Left hindlimb (tissue), 1 donor: ENCODE results near the gene ASB8.

Source experiments
- DNase-seq: peaks from one replicate; pipeline ENCODE4 v3.0.0-alpha.2; 2018

Gene ASB8

GRCh38 chr12:48157018-48157888, at the start of gene ASB8:
Gene ASB8, minus strand, starts transcription at chr12:48157515. Its CDS starts 4,019 bp downstream, at chr12:48153496.
- DNase-seq: peak; percentile 98

- DNase-seq: no peak
These were observed 45.9 kb upstream of the ASB8 start, which contains the start of gene OR10AD1 for GRCh38 chr12:48203192-48203591. Gene OR10AD1, minus strand, starts transcription at chr12:48203292. Its CDS starts 0 bp downstream, at chr12:48203292.

- DNase-seq: no peak
These were observed 45.5 kb upstream of the ASB8 start for GRCh38 chr12:48202766-48203165.

- DNase-seq: no peak
These were observed 44.2 kb upstream of the ASB8 start for GRCh38 chr12:48201516-48201915.

- no peak for DNase-seq
These were observed 43.8 kb upstream of the ASB8 start for GRCh38 chr12:48201091-48201490.

- DNase-seq: no peak
These were observed 42.5 kb upstream of the ASB8 start for GRCh38 chr12:48199774-48200221.

GRCh38 chr12:48198985-48199384, 41.7 kb upstream of the ASB8 start:
- DNase-seq: no peak

- no peak for DNase-seq
These were observed 41.3 kb upstream of the ASB8 start for GRCh38 chr12:48198672-48198971.

- DNase-seq: peak; percentile 95
These were observed 40.8 kb upstream of the ASB8 start for GRCh38 chr12:48197971-48198671.

GRCh38 chr12:48197549-48197970, 40.2 kb upstream of the ASB8 start:
- DNase-seq: no peak

GRCh38 chr12:48194799-48195201, 37.5 kb upstream of the ASB8 start:
- no peak for DNase-seq

- no peak for DNase-seq
These were observed 36.3 kb upstream of the ASB8 start for GRCh38 chr12:48193623-48194022.

GRCh38 chr12:48192861-48193260, 35.5 kb upstream of the ASB8 start:
- DNase-seq: no peak

GRCh38 chr12:48191096-48191495, 33.8 kb upstream of the ASB8 start:
- no peak for DNase-seq

GRCh38 chr12:48189331-48190125, 32.2 kb upstream of the ASB8 start:
- no peak for DNase-seq

- no peak for DNase-seq
These were observed 30.8 kb upstream of the ASB8 start for GRCh38 chr12:48187916-48188695.

GRCh38 chr12:48185181-48185919, 28.0 kb upstream of the ASB8 start:
- peak; percentile 34 for DNase-seq

GRCh38 chr12:48184549-48184922, 27.2 kb upstream of the ASB8 start:
- DNase-seq: no peak

GRCh38 chr12:48183876-48184548, 26.7 kb upstream of the ASB8 start:
- peak; percentile 54 for DNase-seq

GRCh38 chr12:48183091-48183875, 26.0 kb upstream of the ASB8 start, which contains the start of gene CCDC184:
Gene CCDC184, plus strand, starts transcription at chr12:48183644. Its CDS starts 479 bp downstream, at chr12:48184123.
- peak; percentile 84 for DNase-seq
